ENCODE results near the gene IFNG. TPM values are rescaled to one million over a fixed set of nuclear protein-coding genes. Genes with fewer than 3 reads are reported as not detected.

IFNG gene
- total and polyA plus RNA-seq, 2 donors from 2014 or later: not detected

GRCh38 chr12:68111995-68112394 is 47.5 kb downstream of the IFNG start:
- Histone ChIP-seq H3K27me3 (ENCODE audit: control insufficient read depth, insufficient read depth, low read length) (no peaks in the 10 kb centered on the region), H3K27ac (ENCODE audit: low read depth in 2 of 2, low read length in 2 of 2) (no peak overlapping the region), H3K36me3 (ENCODE audit: control insufficient read depth in 2 of 3, insufficient read depth in 3 of 3, low read length in 3 of 3) (no peaks in the 10 kb centered on the region), H3K9ac (ENCODE audit: low read length in 3 of 3) (no peak overlapping the region), H3K9me3 (ENCODE audit: control insufficient read depth in 2 of 3, insufficient read depth in 1 of 3, low read length in 3 of 3) (no peaks in the 10 kb centered on the region), H3K4me1 (ENCODE audit: control insufficient read depth in 2 of 3, insufficient read depth in 2 of 3, low read depth in 1 of 3, low read length in 3 of 3) (no peaks in the 10 kb centered on the region), H3K4me3 (ENCODE audit: low read length in 3 of 3) (no peak overlapping the region)
- TF ChIP-seq CTCF (IDR thresholded peaks at IDR 0.05; ENCODE audit: borderline replicate concordance, extremely low read depth, insufficient read depth): no peak
- intact Hi-C loops (cut with DNase I): no loop called here
- FAIRE-seq: no peak
- no peak for DNase-seq

GRCh38 chr12:68109444-68110217 is 49.9 kb downstream of the IFNG start:
- no peak for DNase-seq
- H3K36me3 ChIP-seq (ENCODE audit: control insufficient read depth in 2 of 3, insufficient read depth in 3 of 3, low read length in 3 of 3): no peaks in the 10 kb centered on the region
- TF ChIP-seq CTCF (IDR thresholded peaks at IDR 0.05; ENCODE audit: borderline replicate concordance, extremely low read depth, insufficient read depth): no peak
- no peaks in the 10 kb centered on the region for H3K4me1 ChIP-seq (ENCODE audit: control insufficient read depth in 2 of 3, insufficient read depth in 2 of 3, low read depth in 1 of 3, low read length in 3 of 3)
- H3K9ac ChIP-seq (ENCODE audit: low read length in 3 of 3): no peak overlapping the region
- no peak overlapping the region for H3K27ac ChIP-seq (ENCODE audit: low read depth in 2 of 2, low read length in 2 of 2)
- no peak for FAIRE-seq
- H3K27me3 ChIP-seq (ENCODE audit: control insufficient read depth, insufficient read depth, low read length): no peaks in the 10 kb centered on the region
- intact Hi-C loops (cut with DNase I): no loop called here
- no peak overlapping the region for H3K4me3 ChIP-seq (ENCODE audit: low read length in 3 of 3)
- no peaks in the 10 kb centered on the region for H3K9me3 ChIP-seq (ENCODE audit: control insufficient read depth in 2 of 3, insufficient read depth in 1 of 3, low read length in 3 of 3)

GRCh38 chr12:68109001-68109400 is 50.5 kb downstream of the IFNG start:
- Histone ChIP-seq H3K9ac (ENCODE audit: low read length in 3 of 3) (no peak overlapping the region), H3K9me3 (ENCODE audit: control insufficient read depth in 2 of 3, insufficient read depth in 1 of 3, low read length in 3 of 3) (no peaks in the 10 kb centered on the region)
- intact Hi-C loops (cut with DNase I): no loop called here

More at GRCh38 chr12:68109001-68109400, 50.5 kb downstream of the IFNG start:
- FAIRE-seq: no peak
- no peak overlapping the region for H3K27ac ChIP-seq (ENCODE audit: low read depth in 2 of 2, low read length in 2 of 2)
- H3K36me3 ChIP-seq (ENCODE audit: control insufficient read depth in 2 of 3, insufficient read depth in 3 of 3, low read length in 3 of 3): no peaks in the 10 kb centered on the region
- H3K4me1 ChIP-seq (ENCODE audit: control insufficient read depth in 2 of 3, insufficient read depth in 2 of 3, low read depth in 1 of 3, low read length in 3 of 3): no peaks in the 10 kb centered on the region
- no peak for TF ChIP-seq CTCF (IDR thresholded peaks at IDR 0.05; ENCODE audit: borderline replicate concordance, extremely low read depth, insufficient read depth)
- DNase-seq: no peak
- H3K27me3 ChIP-seq (ENCODE audit: control insufficient read depth, insufficient read depth, low read length): no peaks in the 10 kb centered on the region
- no peak overlapping the region for H3K4me3 ChIP-seq (ENCODE audit: low read length in 3 of 3)
